T-helper 17 cell (primary cell): ENCODE results near the gene SYCN. TPM values are rescaled to one million over a fixed set of nuclear protein-coding genes. Genes with fewer than 3 reads are reported as not detected.

ENCODE experiments used
- ATAC-seq: fragments of 150-1000 bp; cut with Tn5 transposase; 2 replicates; pipeline ENCODE4 v1.10.0; 2021; ENCODE audit warnings: mild to moderate bottlenecking, moderate library complexity
- DNase-seq, 3 donors: peaks; one replicate each; pipeline versions ENCODE4 v3.0.0 to v3.0.0-alpha.2; 2020 to 2021
- H3K9me3 ChIP-seq: one replicate; pipeline ENCODE4 v1.7.0; 2013; ENCODE audit warnings: low read length, mild to moderate bottlenecking; ENCODE audit not compliant: control insufficient read depth, poor library complexity, severe bottlenecking
- H3K27ac Mint-ChIP-seq: one replicate; pipeline ENCODE4 v1.8.0; 2022; ENCODE audit warnings: mild to moderate bottlenecking, moderate library complexity, mixed read lengths
- H3K27me3 Mint-ChIP-seq: one replicate; pipeline ENCODE4 v1.8.0; 2022; ENCODE audit warnings: mixed read lengths
- H3K36me3 Mint-ChIP-seq: one replicate; pipeline ENCODE4 v1.8.0; 2022; ENCODE audit warnings: low read depth, mixed read lengths
- H3K4me1 Mint-ChIP-seq: one replicate; pipeline ENCODE4 v1.8.0; 2022; ENCODE audit warnings: mild to moderate bottlenecking, mixed read lengths
- H3K4me3 Mint-ChIP-seq: one replicate; pipeline ENCODE4 v1.8.0; 2022; ENCODE audit warnings: mild to moderate bottlenecking, moderate library complexity, mixed read lengths
- total RNA-seq, 4 donors: library from RNA in 2 of 4; stranded (reverse) in 2 of 4; gene quantifications; one replicate each; pipeline ENCODE4 v1.2.3 and lab custom pipeline; 2022 to 2026

Gene SYCN
- total RNA-seq, 2 donors from 2014 or later = not detected

GRCh38 chr19:39180749-39181148 lies 23.3 kb downstream of the SYCN start:
- H3K9me3 ChIP-seq = no peaks in the 10 kb centered on the region
- Mint-ChIP-seq H3K27ac (no peak overlapping the region), H3K4me1 (peaks cover 2% of the 10 kb centered on the region), H3K4me3 (no peak overlapping the region), H3K27me3 (no peaks in the 10 kb centered on the region), H3K36me3 (no peaks in the 10 kb centered on the region)
- ATAC-seq (no peak), DNase-seq (no peak)

- no peaks in the 10 kb centered on the region for H3K9me3 ChIP-seq
- H3K4me1 Mint-ChIP-seq = peaks cover 2% of the 10 kb centered on the region
- H3K4me3 Mint-ChIP-seq = no peak overlapping the region
- no peaks in the 10 kb centered on the region for H3K36me3 Mint-ChIP-seq
- DNase-seq = no peak
- ATAC-seq = no peak
- H3K27me3 Mint-ChIP-seq = no peaks in the 10 kb centered on the region
- no peak overlapping the region for H3K27ac Mint-ChIP-seq
These were observed 24.3 kb downstream of the SYCN start for GRCh38 chr19:39179754-39180153.

DNA sequence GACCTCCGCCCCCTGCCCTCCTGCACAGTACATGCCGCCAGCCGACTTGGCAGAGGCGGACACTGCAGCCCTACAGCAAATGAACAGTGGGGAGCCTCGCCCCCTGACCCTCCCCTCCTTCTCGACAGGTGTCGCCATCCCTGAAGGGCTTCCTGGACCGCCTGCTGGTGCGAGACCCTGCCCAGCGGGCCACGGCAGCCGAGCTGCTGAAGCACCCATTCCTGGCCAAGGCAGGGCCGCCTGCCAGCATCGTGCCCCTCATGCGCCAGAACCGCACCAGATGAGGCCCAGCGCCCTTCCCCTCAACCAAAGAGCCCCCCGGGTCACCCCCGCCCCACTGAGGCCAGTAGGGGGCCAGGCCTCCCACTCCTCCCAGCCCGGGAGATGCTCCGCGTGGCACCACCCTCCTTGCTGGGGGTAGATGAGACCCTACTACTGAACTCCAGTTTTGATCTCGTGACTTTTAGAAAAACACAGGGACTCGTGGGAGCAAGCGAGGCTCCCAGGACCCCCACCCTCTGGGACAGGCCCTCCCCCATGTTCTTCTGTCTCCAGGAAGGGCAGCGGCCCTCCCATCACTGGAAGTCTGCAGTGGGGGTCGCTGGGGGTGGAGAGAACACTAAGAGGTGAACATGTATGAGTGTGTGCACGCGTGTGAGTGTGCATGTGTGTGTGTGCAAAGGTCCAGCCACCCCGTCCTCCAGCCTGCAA lies 25.6 kb downstream of the SYCN start:
- Mint-ChIP-seq H3K27me3 (no peaks in the 10 kb centered on the region), H3K27ac (no peak overlapping the region), H3K36me3 (peaks cover 2% of the 10 kb centered on the region), H3K4me3 (no peak overlapping the region), H3K4me1 (peaks cover 3% of the 10 kb centered on the region)
- DNase-seq = no peak
- H3K9me3 ChIP-seq = no peaks in the 10 kb centered on the region
- ATAC-seq = no peak

DNA sequence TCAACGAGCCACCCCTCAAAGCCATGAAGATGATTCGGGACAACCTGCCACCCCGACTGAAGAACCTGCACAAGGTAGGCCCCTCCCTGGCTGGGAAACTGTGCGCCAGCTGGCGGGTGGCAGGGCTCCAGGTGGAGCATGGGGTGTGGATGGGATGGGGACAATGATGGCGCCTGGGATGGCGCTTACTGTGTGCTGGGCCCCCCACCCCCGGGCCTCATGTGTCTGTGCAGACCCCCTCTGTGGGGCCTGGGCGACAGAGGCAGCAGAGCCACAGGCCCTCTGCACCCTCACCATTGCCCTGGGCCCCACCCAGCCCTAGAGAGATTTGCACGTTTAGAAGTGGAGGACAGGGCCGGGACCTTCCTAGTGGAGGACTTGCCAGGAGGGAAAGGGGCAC lies 26.3 kb downstream of the SYCN start:
- no peak for ATAC-seq
- no peak overlapping the region for H3K27ac Mint-ChIP-seq
- no peaks in the 10 kb centered on the region for H3K27me3 Mint-ChIP-seq
- no peak overlapping the region for H3K4me3 Mint-ChIP-seq
- H3K4me1 Mint-ChIP-seq = peaks cover 3% of the 10 kb centered on the region
- no peak for DNase-seq
- H3K9me3 ChIP-seq = no peaks in the 10 kb centered on the region
- peaks cover 4% of the 10 kb centered on the region for H3K36me3 Mint-ChIP-seq

- Mint-ChIP-seq H3K4me3 (no peak overlapping the region), H3K27ac (no peak overlapping the region), H3K27me3 (no peaks in the 10 kb centered on the region), H3K36me3 (peaks cover 4% of the 10 kb centered on the region), H3K4me1 (peaks cover 2% of the 10 kb centered on the region)
- ATAC-seq (no peak), DNase-seq (no peak)
- no peaks in the 10 kb centered on the region for H3K9me3 ChIP-seq
These were observed 26.9 kb downstream of the SYCN start for GRCh38 chr19:39177110-39177699.

DNA sequence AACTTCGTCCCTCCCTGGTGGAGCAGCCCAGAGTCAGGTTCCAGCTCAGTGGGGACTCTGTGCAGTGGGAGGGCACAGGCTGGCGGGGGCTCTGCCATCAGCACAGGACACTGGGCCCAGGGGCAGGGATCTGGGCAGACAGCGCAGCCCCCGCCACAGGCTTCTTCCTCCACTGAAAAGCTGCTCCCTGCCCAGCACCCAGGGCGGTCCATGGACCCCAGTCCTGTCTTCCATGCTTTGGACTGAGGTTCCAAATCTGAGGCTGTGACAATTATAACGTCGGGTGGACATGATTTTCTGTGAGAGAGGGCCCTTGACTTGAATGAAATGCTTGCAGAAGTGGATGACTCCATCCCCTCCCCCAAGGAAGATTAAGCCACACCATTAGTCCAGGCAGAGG lies 28.5 kb downstream of the SYCN start:
- Mint-ChIP-seq H3K27me3 (no peaks in the 10 kb centered on the region), H3K4me3 (no peak overlapping the region), H3K36me3 (peaks cover 4% of the 10 kb centered on the region), H3K27ac (no peak overlapping the region), H3K4me1 (peaks cover 2% of the 10 kb centered on the region)
- DNase-seq = no peak
- no peak for ATAC-seq
- no peaks in the 10 kb centered on the region for H3K9me3 ChIP-seq

DNA sequence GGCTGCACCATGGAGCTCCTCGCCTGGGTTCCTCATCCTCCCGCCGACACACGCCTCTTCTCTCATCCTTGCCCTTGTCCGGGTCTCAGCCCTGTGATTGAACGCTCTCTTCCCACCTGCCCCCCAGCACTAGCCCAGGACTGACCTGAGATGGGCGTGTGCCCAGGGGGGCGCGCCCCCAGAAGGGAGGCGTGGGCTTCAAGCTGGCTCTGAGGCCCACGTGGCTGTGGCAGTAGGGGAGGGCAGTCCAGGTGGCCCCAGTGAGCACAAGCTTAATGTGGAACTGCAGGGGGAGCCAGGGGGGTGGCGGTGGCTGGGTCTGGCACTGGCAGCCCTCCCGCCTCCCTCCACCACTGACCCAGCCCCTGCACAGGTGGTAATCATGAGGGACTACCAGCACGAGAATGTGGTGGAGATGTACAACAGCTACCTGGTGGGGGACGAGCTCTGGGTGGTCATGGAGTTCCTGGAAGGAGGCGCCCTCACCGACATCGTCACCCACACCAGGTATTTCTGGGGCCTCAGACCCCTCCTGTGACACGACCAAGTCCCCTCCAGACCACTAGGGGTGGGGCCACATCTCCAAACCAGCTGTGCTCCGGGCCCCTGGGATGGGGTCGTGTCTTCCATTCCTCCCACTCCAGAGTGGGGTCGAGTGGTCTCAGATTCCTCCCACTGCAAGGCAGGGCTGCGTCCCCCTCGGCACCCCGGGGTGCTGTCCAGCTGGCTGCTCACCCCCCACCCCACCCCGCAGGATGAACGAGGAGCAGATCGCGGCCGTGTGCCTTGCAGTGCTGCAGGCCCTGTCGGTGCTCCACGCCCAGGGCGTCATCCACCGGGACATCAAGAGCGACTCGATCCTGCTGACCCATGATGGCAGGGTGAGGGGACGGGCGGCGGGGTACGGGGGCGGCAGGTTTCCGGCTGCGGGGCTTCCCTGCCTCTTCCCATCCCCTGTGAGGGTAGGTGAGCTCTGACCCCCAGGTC lies 29.2 kb downstream of the SYCN start:
- peaks cover 2% of the 10 kb centered on the region for H3K4me1 Mint-ChIP-seq
- no peaks in the 10 kb centered on the region for H3K27me3 Mint-ChIP-seq
- no peak for DNase-seq
- H3K4me3 Mint-ChIP-seq = no peak overlapping the region
- no peaks in the 10 kb centered on the region for H3K9me3 ChIP-seq
- H3K27ac Mint-ChIP-seq = no peak overlapping the region
- H3K36me3 Mint-ChIP-seq = peaks cover 4% of the 10 kb centered on the region
- ATAC-seq = no peak

GRCh38 chr19:39174142-39174541 lies 29.9 kb downstream of the SYCN start:
- DNase-seq (no peak), ATAC-seq (no peak)
- peaks cover 3% of the 10 kb centered on the region for H3K4me1 Mint-ChIP-seq
- H3K36me3 Mint-ChIP-seq = peaks cover 5% of the 10 kb centered on the region
- no peaks in the 10 kb centered on the region for H3K9me3 ChIP-seq
- H3K27me3 Mint-ChIP-seq = no peaks in the 10 kb centered on the region
- no peak overlapping the region for H3K27ac Mint-ChIP-seq
- H3K4me3 Mint-ChIP-seq = no peak overlapping the region

DNA sequence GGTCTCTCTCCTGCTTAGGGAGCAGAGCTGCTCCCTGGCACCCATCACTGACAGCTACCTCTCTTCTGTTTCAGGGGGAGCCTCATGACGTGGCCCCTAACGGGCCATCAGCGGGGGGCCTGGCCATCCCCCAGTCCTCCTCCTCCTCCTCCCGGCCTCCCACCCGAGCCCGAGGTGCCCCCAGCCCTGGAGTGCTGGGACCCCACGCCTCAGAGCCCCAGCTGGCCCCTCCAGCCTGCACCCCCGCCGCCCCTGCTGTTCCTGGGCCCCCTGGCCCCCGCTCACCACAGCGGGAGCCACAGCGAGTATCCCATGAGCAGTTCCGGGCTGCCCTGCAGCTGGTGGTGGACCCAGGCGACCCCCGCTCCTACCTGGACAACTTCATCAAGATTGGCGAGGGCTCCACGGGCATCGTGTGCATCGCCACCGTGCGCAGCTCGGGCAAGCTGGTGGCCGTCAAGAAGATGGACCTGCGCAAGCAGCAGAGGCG lies 30.5 kb downstream of the SYCN start:
- ATAC-seq (no peak), DNase-seq (no peak)
- H3K27me3 Mint-ChIP-seq = no peaks in the 10 kb centered on the region
- H3K4me1 Mint-ChIP-seq = peaks cover 7% of the 10 kb centered on the region
- no peaks in the 10 kb centered on the region for H3K9me3 ChIP-seq
- no peak overlapping the region for H3K27ac Mint-ChIP-seq
- H3K36me3 Mint-ChIP-seq = peaks cover 7% of the 10 kb centered on the region
- no peak overlapping the region for H3K4me3 Mint-ChIP-seq

DNA sequence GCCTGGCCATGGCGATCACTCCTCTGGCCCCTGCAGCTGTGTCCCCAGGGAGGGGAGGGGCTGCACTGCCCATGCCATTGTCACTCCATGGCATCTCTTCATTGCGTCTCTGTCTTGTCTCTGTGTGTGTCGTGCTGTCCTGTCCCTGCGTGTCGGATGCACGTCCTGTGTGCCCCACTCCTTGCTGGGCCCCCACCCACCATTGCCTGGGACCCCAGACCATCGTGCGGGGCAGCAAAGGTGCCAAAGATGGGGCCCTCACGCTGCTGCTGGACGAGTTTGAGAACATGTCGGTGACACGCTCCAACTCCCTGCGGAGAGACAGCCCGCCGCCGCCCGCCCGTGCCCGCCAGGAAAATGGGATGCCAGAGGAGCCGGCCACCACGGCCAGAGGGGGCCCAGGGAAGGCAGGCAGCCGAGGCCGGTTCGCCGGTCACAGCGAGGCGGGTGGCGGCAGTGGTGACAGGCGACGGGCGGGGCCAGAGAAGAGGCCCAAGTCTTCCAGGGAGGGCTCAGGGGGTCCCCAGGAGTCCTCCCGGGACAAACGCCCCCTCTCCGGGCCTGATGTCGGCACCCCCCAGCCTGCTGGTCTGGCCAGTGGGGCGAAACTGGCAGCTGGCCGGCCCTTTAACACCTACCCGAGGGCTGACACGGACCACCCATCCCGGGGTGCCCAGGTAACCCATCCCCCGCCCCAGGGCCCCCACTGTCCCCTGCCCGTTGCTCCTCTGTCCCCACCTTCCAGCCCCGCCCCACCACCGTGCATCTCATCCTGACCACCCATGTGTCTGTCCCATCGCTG lies 31.2 kb downstream of the SYCN start:
- peaks cover 7% of the 10 kb centered on the region for H3K4me1 Mint-ChIP-seq
- no peak for ATAC-seq
- H3K4me3 Mint-ChIP-seq = no peak overlapping the region
- H3K36me3 Mint-ChIP-seq = peaks cover 7% of the 10 kb centered on the region
- H3K27ac Mint-ChIP-seq = no peak overlapping the region
- H3K9me3 ChIP-seq = no peaks in the 10 kb centered on the region
- H3K27me3 Mint-ChIP-seq = no peaks in the 10 kb centered on the region
- DNase-seq = no peak

DNA sequence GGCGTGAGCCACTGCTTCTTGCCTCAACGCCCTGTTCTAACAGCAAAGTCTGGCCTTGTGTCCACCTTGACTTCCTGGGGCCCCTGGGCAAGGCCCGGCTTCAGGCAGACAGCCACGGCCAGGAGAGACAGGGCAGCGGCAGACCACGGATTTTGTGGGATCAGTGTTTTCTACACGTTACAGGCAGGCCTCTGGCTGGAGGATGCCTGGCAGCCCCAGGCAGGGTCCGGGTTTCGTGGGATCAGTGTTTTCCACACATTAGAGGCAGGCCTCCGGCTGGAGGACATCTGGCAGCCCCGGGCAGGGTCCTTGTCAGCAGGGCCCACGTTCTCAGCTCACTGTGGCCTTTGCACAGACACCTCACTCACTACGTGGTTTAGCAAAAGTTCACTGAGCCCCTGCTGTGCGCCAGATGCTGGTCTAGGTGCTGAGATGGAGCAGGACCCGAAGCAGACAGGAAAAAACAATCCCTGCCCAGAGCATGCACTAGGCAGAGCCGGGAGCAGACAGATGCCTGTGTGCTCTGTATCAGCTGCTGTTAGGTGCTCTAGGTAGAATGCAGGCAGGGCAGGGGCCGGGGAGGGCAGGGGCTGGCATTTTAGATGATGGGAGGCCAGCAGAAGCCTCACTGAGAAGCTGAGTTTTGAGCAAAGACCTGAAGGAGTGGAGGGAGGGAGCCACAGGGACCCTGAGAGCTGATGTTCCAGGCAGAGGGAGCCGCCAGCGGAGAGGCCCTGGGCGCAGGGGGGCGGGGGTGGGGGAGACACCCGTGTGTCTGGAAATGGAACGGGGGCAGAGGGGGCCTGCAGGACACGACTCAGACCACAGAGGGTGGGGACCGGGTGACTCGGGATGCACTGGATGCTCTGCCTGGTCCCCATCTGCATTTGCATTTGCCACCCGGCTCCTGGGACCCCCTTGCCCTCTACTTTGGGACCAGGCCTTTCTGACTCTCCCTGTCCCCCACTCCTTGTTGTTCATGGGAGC lies 32.3 kb downstream of the SYCN start:
- Mint-ChIP-seq H3K4me1 (peaks cover 7% of the 10 kb centered on the region), H3K27me3 (no peaks in the 10 kb centered on the region), H3K27ac (no peak overlapping the region), H3K4me3 (no peak overlapping the region), H3K36me3 (peaks cover 7% of the 10 kb centered on the region)
- DNase-seq (no peak), ATAC-seq (no peak)
- H3K9me3 ChIP-seq = no peaks in the 10 kb centered on the region
